Kasumi-1 (cell line): ENCODE results near the gene APOL6.
A peak's percentile ranks its signal among the peaks of the same experiment; 100 is the strongest.
"Not testable (repeated sequence)": the region's sequence is repeated elsewhere in the genome, so short reads cannot be mapped to it uniquely, and the experiment has no call there.

Experiments
- DNase-seq, 2 experiments: peaks; one replicate each; lab custom pipeline; 2025; lab: John Stamatoyannopoulos, UW

APOL6 gene

GRCh38 chr22:35638410-35638809, 9.8 kb upstream of the APOL6 start:
- DNase-seq = no peak

GRCh38 chr22:35641494-35642120, 6.6 kb upstream of the APOL6 start:
- no peak for DNase-seq

DNA sequence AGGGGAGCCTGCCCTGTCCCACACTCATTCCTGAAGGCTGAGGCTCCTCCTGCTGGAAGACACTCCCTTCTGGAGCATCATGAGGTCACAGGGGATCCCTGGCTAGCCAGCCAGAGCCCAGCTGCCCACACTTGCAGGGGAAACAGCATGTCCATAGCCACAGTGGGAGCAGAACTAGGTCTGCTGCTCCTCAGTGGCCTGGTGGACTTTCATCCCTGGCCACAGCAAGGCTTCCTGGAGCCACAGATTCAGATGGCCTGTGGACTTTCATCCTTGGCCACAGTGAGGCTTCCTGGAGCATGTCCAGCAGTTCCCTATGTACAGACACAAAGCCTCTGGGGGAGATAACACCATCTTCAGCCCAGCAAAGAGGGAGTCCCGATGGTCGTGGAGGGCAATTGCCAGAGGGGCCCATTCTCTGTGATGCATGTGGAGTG, 5.9 kb upstream of the APOL6 start:
- no peak for DNase-seq

- no peak for DNase-seq
Observed at GRCh38 chr22:35643991-35644390, 4.3 kb upstream of the APOL6 start.

GRCh38 chr22:35645646-35646045, 2.6 kb upstream of the APOL6 start:
- no peak for DNase-seq

DNA sequence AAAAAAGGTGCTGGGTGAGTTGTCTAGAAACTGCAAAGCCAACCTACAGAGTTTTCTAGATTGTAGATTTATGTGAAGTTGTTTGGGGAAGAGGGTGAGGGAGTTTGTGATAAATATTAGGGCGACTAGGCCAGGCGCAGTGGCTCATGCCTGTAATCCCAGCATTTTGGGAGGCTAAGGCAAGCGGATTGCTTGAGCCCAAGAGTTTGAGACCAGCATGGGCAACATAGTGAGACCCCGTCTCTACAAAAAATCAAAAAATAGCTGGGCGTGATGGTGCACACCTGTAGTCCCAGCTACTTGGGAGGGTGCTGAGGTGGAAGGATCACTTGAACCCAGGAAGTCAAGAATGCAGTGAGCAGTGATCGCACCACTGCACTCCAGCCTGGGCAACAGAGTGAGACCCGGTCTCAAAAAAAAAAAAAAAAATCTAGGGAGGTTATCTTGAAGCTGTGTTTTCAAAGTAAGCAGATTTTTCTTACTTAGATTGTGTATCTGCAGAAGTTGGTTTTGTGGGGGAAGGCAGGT, 844 bp downstream of the APOL6 start:
- no peak for DNase-seq

DNA sequence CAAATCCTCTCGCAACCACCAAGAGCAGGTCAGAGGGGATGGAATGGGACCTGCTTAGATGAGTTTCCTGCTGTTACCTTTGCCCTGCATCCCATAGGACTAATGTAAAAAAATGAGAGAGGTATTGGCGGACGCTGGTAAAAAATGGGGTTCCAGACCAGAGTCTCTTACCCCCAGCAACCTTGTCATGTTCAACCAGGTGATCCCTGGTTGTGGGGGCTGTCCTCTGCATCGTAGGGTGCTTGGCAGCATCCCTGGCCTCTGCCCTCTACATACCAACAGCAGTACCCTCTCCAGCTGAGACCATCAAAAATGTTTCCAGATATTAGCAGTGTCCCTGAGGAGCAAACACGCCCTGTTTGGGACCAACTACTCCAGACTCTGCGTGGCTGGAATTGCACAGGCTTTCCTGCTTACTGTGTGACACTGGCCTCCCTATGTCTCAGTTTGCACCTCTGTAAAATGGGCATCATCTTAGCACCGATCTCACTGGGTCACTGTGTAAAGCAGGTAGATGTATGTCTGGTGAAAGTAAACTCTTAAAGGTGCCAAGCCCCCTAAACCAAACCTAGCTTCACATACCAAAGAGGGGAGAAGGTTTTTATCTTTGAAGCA, 1.5 kb downstream of the APOL6 start:
- no peak for DNase-seq

GRCh38 chr22:35651085-35651484, 2.8 kb downstream of the APOL6 start:
- DNase-seq = no peak

- DNase-seq = no peak
Observed at GRCh38 chr22:35653824-35654223, 5.6 kb downstream of the APOL6 start.

- no peak for DNase-seq
Observed at GRCh38 chr22:35656284-35656752, 8.1 kb downstream of the APOL6 start.

- DNase-seq = no peak
Observed at GRCh38 chr22:35657571-35658312, 9.5 kb downstream of the APOL6 start.

DNA sequence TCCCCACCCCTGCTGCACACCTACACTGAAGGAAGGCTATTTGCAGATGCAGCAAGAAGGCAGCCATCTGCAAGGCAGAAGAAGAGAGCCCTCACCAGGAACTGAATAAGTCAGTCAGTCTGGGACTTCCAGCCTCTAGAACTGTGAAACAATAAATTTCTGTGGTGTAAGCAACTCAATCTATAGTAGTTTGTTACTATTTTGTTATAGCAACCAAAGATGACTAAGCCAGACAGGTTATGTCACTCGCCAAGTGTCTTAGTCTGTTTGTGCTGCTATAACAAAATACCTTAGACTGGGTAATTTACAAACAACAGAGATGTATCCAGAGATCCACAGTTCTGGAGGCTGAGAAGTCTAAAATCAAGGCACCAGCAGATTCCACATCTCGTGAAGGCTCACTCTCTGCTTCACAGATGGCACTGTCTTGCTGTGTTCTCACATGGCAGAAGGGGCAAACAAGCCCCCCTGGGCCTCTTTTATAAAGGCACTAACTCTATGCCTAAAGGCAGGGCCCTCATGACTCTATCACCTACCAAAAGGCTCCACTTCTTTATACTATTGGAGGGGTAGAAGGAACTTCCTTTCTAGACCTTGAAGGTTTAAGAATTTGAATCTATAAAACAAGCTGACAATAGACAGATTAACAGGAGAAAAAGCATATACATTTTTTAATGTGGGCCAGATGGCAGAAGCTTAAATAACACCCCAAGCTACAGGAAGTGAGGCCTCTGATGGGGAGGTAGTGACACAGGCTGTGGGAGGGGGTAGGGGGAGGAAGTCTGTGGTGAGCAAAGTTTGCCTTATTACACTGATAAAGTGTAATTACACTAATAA, 12.3 kb downstream of the APOL6 start:
- DNase-seq = peak; percentile 65 to 72

GRCh38 chr22:35661464-35661863, 13.2 kb downstream of the APOL6 start:
- DNase-seq = no peak

DNA sequence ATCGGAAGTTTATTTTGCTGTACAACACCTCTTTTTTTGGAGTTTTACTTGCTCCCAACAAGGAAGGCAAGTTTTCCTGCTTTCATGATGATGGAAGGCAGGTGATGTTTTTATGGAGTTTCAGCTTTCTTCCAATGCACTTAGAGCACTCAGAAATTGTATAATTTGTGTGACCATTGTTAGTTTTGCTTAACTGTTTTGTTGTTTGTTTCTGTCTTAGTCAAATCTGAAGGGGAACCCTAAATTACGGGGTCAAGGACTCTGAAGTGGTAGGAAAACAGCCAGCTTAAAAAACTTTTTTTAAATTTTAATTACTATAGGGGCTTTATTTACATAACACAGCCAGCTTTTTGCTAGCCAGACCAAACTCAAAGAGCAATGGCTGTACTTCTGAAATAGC, 14.7 kb downstream of the APOL6 start:
- DNase-seq = no peak

GRCh38 chr22:35663371-35663770, 15.1 kb downstream of the APOL6 start:
- DNase-seq = no peak

- DNase-seq = no peak
Observed at GRCh38 chr22:35664955-35665587, 16.8 kb downstream of the APOL6 start.

- not testable (repeated sequence) for DNase-seq
Observed at GRCh38 chr22:35666699-35667098, 18.5 kb downstream of the APOL6 start.

DNA sequence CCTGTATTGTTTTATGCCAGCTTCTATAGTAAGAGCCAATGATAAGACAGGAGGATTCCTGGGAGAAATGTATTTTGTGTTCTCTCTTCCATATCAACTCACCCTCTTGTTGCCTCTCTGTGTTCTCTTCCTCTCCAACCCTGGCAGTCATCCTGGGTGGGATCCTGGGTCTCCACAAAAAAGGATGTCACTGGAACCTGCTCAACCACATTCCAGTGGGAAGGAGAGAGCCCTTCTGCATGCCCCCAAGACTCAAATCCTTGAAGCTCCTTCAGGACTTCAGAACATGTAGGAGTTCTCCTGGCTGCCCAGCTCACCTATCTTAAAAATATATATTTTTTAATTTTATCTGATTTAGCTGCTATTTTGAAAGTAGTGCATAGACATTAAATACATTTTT, 26.1 kb downstream of the APOL6 start:
- DNase-seq = no peak

- peak; percentile 28 to 36 for DNase-seq
Observed at GRCh38 chr22:35676065-35676464, 27.8 kb downstream of the APOL6 start.

GRCh38 chr22:35677460-35678187, 29.4 kb downstream of the APOL6 start:
- DNase-seq = no peak

DNA sequence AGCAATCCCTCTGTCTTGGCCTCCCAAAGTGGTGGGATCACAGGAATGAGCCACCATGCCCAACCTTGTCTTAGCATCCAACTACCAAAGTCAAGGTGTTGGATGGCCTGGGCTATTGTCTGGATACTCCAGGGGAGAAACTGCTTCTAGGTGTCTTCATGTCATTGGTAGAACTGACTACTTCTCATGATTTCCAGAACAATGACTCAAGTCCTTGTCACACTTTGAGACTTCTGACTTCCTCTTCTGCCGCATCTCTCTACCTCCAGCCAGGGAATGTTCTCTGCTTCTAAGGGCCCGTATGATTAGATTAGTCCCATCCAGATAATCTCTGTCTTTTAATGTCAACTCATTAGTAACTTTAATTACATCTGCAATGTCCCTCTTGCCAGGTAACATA, 30.6 kb downstream of the APOL6 start:
- DNase-seq = no peak
